SH-SY5Y (cell line): ENCODE data around the gene ABHD16B.

Experiments used
- GATA2 ChIP-seq: IDR thresholded peaks from 2 replicates; pipeline ENCODE4 v1.6.1; 2011; ENCODE audit warnings: mild to moderate bottlenecking, low read depth, low read length
- GATA3 ChIP-seq: IDR thresholded peaks from 2 replicates; pipeline ENCODE4 v1.6.1; 2011; ENCODE audit warnings: low read depth, mild to moderate bottlenecking, low read length, moderate library complexity

DNA sequence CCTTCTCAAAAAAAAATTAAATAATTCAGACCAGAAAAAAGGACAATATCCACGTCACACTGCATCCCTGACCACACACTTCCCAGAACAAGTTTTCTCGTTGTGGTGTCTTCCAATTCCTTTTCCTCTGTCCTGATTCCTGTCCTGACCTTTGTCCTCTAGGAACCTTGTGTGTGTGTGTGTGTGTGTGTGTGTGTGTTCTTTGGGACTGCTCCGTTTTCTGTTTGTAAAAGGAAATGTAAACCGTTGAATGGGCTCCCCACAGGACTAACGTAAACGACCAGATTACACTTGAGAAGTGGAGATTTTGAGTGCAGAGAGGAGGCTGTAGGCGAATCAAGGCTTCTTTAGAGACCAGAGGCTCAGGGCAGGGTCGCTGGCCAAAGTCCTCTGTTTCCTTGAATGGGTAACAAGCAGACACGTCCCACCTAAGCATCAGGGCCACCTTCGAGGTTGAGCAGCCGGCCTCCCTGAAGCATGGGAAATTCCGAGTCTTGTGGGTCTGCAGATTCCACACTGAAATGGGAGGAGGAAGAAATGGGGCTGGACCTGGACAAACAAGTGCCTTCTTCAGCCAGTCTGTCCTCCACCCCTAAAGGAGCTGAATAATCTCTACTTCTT lies 37.5 kb upstream of the ABHD16B start:
- no peak for TF ChIP-seq GATA2
- TF ChIP-seq GATA3 = no peak
